Activated B cell treated with CpG ODN at 0.5 μM for 24 hours (primary cell): ENCODE results near the gene RXRA. TPM values are rescaled to one million over a fixed set of nuclear protein-coding genes. Genes with fewer than 3 reads are reported as not detected.

Experiments used
- ATAC-seq: fragments of 200-7000 bp; cut with Tn5 transposase; one replicate; pipeline ENCODE4 v1.10.0; 2021; ENCODE audit warnings: low read depth, mild to moderate bottlenecking, moderate library complexity
- CTCF ChIA-PET: fragments of 350-600 bp; sonication (Branson Sonifier 250); formaldehyde crosslinking; loops from one replicate; lab custom pipeline; 2021; ENCODE audit warnings: antibody characterized with exemption; lab: Charles Lee
- POLR2A ChIA-PET: fragments of 350-600 bp; sonication (Branson Sonifier 250); formaldehyde crosslinking; loops from one replicate; lab custom pipeline; 2021; ENCODE audit warnings: antibody characterized with exemption; lab: Charles Lee
- DNase-seq: peaks from one replicate; pipeline ENCODE4 v3.0.0; 2022
- H3K27ac Mint-ChIP-seq: one replicate; pipeline ENCODE4 v1.8.0; 2020; ENCODE audit warnings: mixed read lengths
- H3K27me3 Mint-ChIP-seq: one replicate; pipeline ENCODE4 v1.8.0; 2021; ENCODE audit warnings: mixed read lengths
- H3K36me3 Mint-ChIP-seq: one replicate; pipeline ENCODE4 v1.8.0; 2021; ENCODE audit warnings: low read depth, mixed read lengths
- H3K4me1 Mint-ChIP-seq: one replicate; pipeline ENCODE4 v1.8.0; 2021; ENCODE audit warnings: mixed read lengths
- H3K4me3 Mint-ChIP-seq: one replicate; pipeline ENCODE4 v1.8.0; 2020; ENCODE audit warnings: mild to moderate bottlenecking, mixed read lengths
- H3K9me3 Mint-ChIP-seq: one replicate; pipeline ENCODE4 v1.8.0; 2020; ENCODE audit warnings: mixed read lengths
- CTCF ChIP-seq: fragments of 200-600 bp; IDR thresholded peaks from one replicate; pipeline ENCODE4 v1.8.0; 2022; ENCODE audit warnings: antibody characterized with exemption, mild to moderate bottlenecking
- intact Hi-C: fragments of 100-400 bp; cut with micrococcal nuclease; formaldehyde crosslinking; loops from one replicate; pipeline ENCODE4 v1.15.1; 2024
- total RNA-seq: library from RNA; stranded (reverse); gene quantifications from 2 replicates; pipeline ENCODE4 v1.2.3, GENCODE V29; 2022

Gene RXRA
- total RNA-seq, 1 donor from 2014 or later = 5.0 TPM

- intact Hi-C loops = no loop called here
- ChIA-PET POLR2A (no interaction called here), CTCF (no interaction called here)
- no peak for ATAC-seq
- no peak overlapping the region for H3K27ac Mint-ChIP-seq
- peaks cover 3% of the 10 kb centered on the region for H3K4me1 Mint-ChIP-seq
- H3K9me3 Mint-ChIP-seq = no peaks in the 10 kb centered on the region
- no peak for DNase-seq
- no peak overlapping the region for H3K4me3 Mint-ChIP-seq
- TF ChIP-seq CTCF = no peak
- H3K36me3 Mint-ChIP-seq = no peaks in the 10 kb centered on the region
- H3K27me3 Mint-ChIP-seq = peaks cover 2% of the 10 kb centered on the region
These were observed 24.7 kb upstream of the RXRA start for GRCh38 chr9:134301387-134302129.

GRCh38 chr9:134302130-134302817 is 24.0 kb upstream of the RXRA start:
- ATAC-seq = no peak

GRCh38 chr9:134303601-134304000 is 22.7 kb upstream of the RXRA start:
- peaks cover 2% of the 10 kb centered on the region for H3K27me3 Mint-ChIP-seq
- intact Hi-C loops = no loop called here

More at GRCh38 chr9:134302130-134302817, 24.0 kb upstream of the RXRA start:
- Mint-ChIP-seq H3K27me3 (peaks cover 2% of the 10 kb centered on the region), H3K4me1 (peaks cover 3% of the 10 kb centered on the region), H3K27ac (no peak overlapping the region), H3K36me3 (no peaks in the 10 kb centered on the region), H3K9me3 (no peaks in the 10 kb centered on the region), H3K4me3 (no peak overlapping the region)
- CTCF ChIA-PET = no interaction called here
- no peak for TF ChIP-seq CTCF
- no peak for DNase-seq
- POLR2A ChIA-PET = no interaction called here
- intact Hi-C loops = no loop called here

GRCh38 chr9:134304261-134304660 is 22.0 kb upstream of the RXRA start:
- Mint-ChIP-seq H3K4me3 (no peak overlapping the region), H3K4me1 (peaks cover 3% of the 10 kb centered on the region), H3K9me3 (no peaks in the 10 kb centered on the region), H3K27me3 (peaks cover 2% of the 10 kb centered on the region), H3K27ac (no peak overlapping the region), H3K36me3 (no peaks in the 10 kb centered on the region)
- intact Hi-C loops = no loop called here
- no peak for DNase-seq
- ChIA-PET CTCF (no interaction called here), POLR2A (no interaction called here)
- ATAC-seq = no peak
- TF ChIP-seq CTCF = no peak

More at GRCh38 chr9:134303601-134304000, 22.7 kb upstream of the RXRA start:
- ChIA-PET CTCF (no interaction called here), POLR2A (no interaction called here)
- Mint-ChIP-seq H3K27ac (no peak overlapping the region), H3K36me3 (no peaks in the 10 kb centered on the region), H3K4me1 (peaks cover 3% of the 10 kb centered on the region), H3K4me3 (no peak overlapping the region), H3K9me3 (no peaks in the 10 kb centered on the region)
- TF ChIP-seq CTCF = no peak
- ATAC-seq = no peak
- DNase-seq = no peak

GRCh38 chr9:134304690-134305089 is 21.6 kb upstream of the RXRA start:
- Mint-ChIP-seq H3K9me3 (no peaks in the 10 kb centered on the region), H3K4me1 (peaks cover 3% of the 10 kb centered on the region), H3K27me3 (peaks cover 2% of the 10 kb centered on the region), H3K27ac (no peak overlapping the region), H3K36me3 (no peaks in the 10 kb centered on the region), H3K4me3 (no peak overlapping the region)
- DNase-seq (no peak), ATAC-seq (no peak)
- CTCF ChIA-PET = no interaction called here
- no peak for TF ChIP-seq CTCF
- POLR2A ChIA-PET = no interaction called here
- intact Hi-C loops = no loop called here
